ENCODE results near the gene LPGAT1.

The LPGAT1 gene

DNA sequence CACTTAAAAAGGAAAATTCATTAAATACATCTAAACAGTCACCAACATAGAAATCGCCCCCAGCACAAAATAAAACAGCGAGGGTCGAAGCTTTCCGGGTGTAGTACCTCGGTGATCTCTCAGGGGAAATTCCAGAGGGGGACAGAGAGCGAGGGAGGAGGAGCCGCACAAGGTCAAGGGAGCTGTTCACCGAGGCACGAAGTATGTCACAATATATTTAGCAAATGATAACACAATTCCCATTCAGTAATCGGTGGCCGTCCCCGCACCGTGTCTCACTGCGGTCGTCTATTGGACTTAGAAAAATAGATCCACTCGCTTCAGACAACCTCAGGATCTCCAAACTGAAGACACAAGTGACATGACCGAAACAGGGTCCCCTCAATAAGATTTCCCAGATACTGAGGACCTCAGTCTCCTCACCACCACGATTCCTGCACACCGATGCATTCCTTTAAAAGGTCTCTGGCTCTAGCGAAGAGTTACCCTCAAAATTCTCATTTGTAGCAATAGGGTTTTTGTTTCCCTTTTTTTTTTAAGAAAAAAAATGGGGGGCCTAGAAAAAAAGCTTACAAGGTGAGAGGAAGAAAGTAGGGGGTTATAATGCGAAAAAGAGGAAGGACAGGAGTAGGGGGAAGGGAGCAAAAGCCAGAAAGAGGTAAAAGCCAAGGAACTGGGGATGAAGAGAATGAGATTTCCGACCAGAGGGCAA lies 1.1 kb downstream of the LPGAT1 start:
- TF ChIP-seq PAX5 (IDR thresholded peaks at IDR 0.05; ENCODE audit: insufficient read depth, low read length, severe bottlenecking) (no peak), POLR2A (IDR thresholded peaks at IDR 0.05; ENCODE audit: low read depth, low read length) (no peak), SPI1 (IDR thresholded peaks at IDR 0.05; ENCODE audit: low read depth, low read length) (peak; percentile 16; the same call in 1 of the 2 replicates), POU2F2 (IDR thresholded peaks at IDR 0.05; ENCODE audit: low read depth, low read length) (no peak), TAF1 (IDR thresholded peaks at IDR 0.05; ENCODE audit: low read depth, low read length) (no peak), POLR2AphosphoS5 (IDR thresholded peaks at IDR 0.05; ENCODE audit: low read depth, low read length) (no peak)
- DNase-seq (ENCODE audit: insufficient read length, low spot score) (no peak), FAIRE-seq (no peak)

GRCh38 chr1:211828584-211829342 lies 1.8 kb downstream of the LPGAT1 start:
- TF ChIP-seq SPI1 (IDR thresholded peaks at IDR 0.05; ENCODE audit: low read depth, low read length): no peak
- TF ChIP-seq TAF1 (IDR thresholded peaks at IDR 0.05; ENCODE audit: low read depth, low read length): no peak
- TF ChIP-seq POU2F2 (IDR thresholded peaks at IDR 0.05; ENCODE audit: low read depth, low read length): no peak
- TF ChIP-seq PAX5 (IDR thresholded peaks at IDR 0.05; ENCODE audit: insufficient read depth, low read length, severe bottlenecking): no peak
- no peak for TF ChIP-seq POLR2AphosphoS5 (IDR thresholded peaks at IDR 0.05; ENCODE audit: low read depth, low read length)
- TF ChIP-seq POLR2A (IDR thresholded peaks at IDR 0.05; ENCODE audit: low read depth, low read length): no peak
- FAIRE-seq (no peak), DNase-seq (ENCODE audit: insufficient read length, low spot score) (no peak)

- no peak for FAIRE-seq
- TF ChIP-seq POLR2A (IDR thresholded peaks at IDR 0.05; ENCODE audit: low read depth, low read length): no peak
- TF ChIP-seq TAF1 (IDR thresholded peaks at IDR 0.05; ENCODE audit: low read depth, low read length): no peak
- TF ChIP-seq POU2F2 (IDR thresholded peaks at IDR 0.05; ENCODE audit: low read depth, low read length): no peak
- TF ChIP-seq POLR2AphosphoS5 (IDR thresholded peaks at IDR 0.05; ENCODE audit: low read depth, low read length): no peak
- TF ChIP-seq SPI1 (IDR thresholded peaks at IDR 0.05; ENCODE audit: low read depth, low read length): no peak
- TF ChIP-seq PAX5 (IDR thresholded peaks at IDR 0.05; ENCODE audit: insufficient read depth, low read length, severe bottlenecking): no peak
- DNase-seq (ENCODE audit: insufficient read length, low spot score): no peak
Observed at GRCh38 chr1:211827051-211827450, 3.5 kb downstream of the LPGAT1 start.

DNA sequence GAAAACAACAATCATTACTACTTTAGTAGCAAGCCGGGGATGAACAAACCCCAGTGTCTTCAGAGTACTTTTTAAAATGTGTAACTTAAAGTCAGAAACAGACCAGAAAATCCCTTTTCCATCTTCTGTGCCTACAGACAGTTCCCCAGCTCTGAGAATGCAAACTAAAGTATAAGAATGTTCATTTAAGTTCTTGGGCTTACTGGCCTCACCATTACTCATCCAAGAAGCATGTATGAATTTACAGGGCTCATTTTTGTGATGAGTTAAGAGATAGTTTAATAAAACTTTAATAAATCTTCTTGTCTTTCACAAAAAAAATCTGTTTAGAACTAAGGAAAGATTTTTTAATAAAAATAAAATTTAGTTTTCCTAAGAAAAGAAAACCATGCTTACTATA lies 4.6 kb downstream of the LPGAT1 start:
- FAIRE-seq: no peak
- no peak for DNase-seq (ENCODE audit: insufficient read length, low spot score)

DNA sequence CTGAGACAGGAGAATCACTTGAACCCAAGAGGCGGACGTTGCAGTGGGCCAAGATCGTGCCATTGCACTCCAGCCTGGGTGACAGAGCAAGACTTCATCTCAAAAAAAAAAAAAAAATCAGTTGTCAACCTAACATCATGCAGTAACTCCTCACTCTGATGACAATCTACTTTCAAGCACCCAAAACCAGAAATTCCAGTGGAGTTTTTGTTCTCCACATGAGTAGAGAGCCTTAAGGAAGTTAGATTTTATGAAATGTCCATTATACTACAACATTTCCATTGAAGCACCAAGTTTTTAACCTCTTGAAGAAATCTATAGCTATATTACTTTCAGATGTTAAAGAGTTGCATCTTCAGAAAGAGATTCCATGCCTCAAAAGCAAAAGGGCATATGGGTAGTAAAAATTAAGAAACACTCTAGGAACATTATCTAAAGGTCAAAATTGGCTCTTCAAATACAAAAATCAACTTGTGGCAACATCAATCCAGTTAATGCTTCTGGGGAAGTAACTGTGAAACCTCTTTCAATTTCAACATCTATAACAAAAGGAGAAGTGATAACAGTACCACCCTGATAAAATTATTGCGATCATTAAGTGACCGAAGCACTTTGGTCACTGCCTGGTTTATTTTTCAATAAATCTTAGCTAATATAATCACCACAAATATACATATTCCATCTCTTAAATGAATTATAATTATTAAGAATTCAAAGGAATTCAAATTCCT lies 7.7 kb downstream of the LPGAT1 start:
- DNase-seq (ENCODE audit: insufficient read length, low spot score): no peak
- FAIRE-seq: no peak
- TF ChIP-seq TAF1 (IDR thresholded peaks at IDR 0.05; ENCODE audit: low read depth, low read length): no peak
- no peak for TF ChIP-seq POU2F2 (IDR thresholded peaks at IDR 0.05; ENCODE audit: low read depth, low read length)
- TF ChIP-seq SPI1 (IDR thresholded peaks at IDR 0.05; ENCODE audit: low read depth, low read length): peak; percentile 79
- no peak for TF ChIP-seq POLR2AphosphoS5 (IDR thresholded peaks at IDR 0.05; ENCODE audit: low read depth, low read length)
- TF ChIP-seq PAX5 (IDR thresholded peaks at IDR 0.05; ENCODE audit: insufficient read depth, low read length, severe bottlenecking): no peak
- TF ChIP-seq POLR2A (IDR thresholded peaks at IDR 0.05; ENCODE audit: low read depth, low read length): no peak

More for the DNA sequence above, 4.6 kb downstream of the LPGAT1 start:
- TF ChIP-seq TAF1 (IDR thresholded peaks at IDR 0.05; ENCODE audit: low read depth, low read length) (no peak), PAX5 (IDR thresholded peaks at IDR 0.05; ENCODE audit: insufficient read depth, low read length, severe bottlenecking) (no peak), POLR2AphosphoS5 (IDR thresholded peaks at IDR 0.05; ENCODE audit: low read depth, low read length) (no peak), POU2F2 (IDR thresholded peaks at IDR 0.05; ENCODE audit: low read depth, low read length) (no peak), POLR2A (IDR thresholded peaks at IDR 0.05; ENCODE audit: low read depth, low read length) (no peak), SPI1 (IDR thresholded peaks at IDR 0.05; ENCODE audit: low read depth, low read length) (no peak)

GRCh38 chr1:211816586-211816985 lies 14.0 kb downstream of the LPGAT1 start:
- no peak for DNase-seq (ENCODE audit: insufficient read length, low spot score)
- no peak for FAIRE-seq
- TF ChIP-seq POLR2AphosphoS5 (IDR thresholded peaks at IDR 0.05; ENCODE audit: low read depth, low read length): no peak
- no peak for TF ChIP-seq PAX5 (IDR thresholded peaks at IDR 0.05; ENCODE audit: insufficient read depth, low read length, severe bottlenecking)
- TF ChIP-seq POU2F2 (IDR thresholded peaks at IDR 0.05; ENCODE audit: low read depth, low read length): no peak
- no peak for TF ChIP-seq POLR2A (IDR thresholded peaks at IDR 0.05; ENCODE audit: low read depth, low read length)
- no peak for TF ChIP-seq TAF1 (IDR thresholded peaks at IDR 0.05; ENCODE audit: low read depth, low read length)
- TF ChIP-seq SPI1 (IDR thresholded peaks at IDR 0.05; ENCODE audit: low read depth, low read length): no peak

- DNase-seq (ENCODE audit: insufficient read length, low spot score): no peak
- no peak for FAIRE-seq
Observed at GRCh38 chr1:211814313-211814712, 16.2 kb downstream of the LPGAT1 start.

GRCh38 chr1:211813590-211813989 lies 17.0 kb downstream of the LPGAT1 start:
- DNase-seq (ENCODE audit: insufficient read length, low spot score) (no peak), FAIRE-seq (no peak)
- TF ChIP-seq POLR2AphosphoS5 (IDR thresholded peaks at IDR 0.05; ENCODE audit: low read depth, low read length): no peak
- no peak for TF ChIP-seq TAF1 (IDR thresholded peaks at IDR 0.05; ENCODE audit: low read depth, low read length)
- no peak for TF ChIP-seq PAX5 (IDR thresholded peaks at IDR 0.05; ENCODE audit: insufficient read depth, low read length, severe bottlenecking)
- no peak for TF ChIP-seq POU2F2 (IDR thresholded peaks at IDR 0.05; ENCODE audit: low read depth, low read length)
- no peak for TF ChIP-seq POLR2A (IDR thresholded peaks at IDR 0.05; ENCODE audit: low read depth, low read length)

More at GRCh38 chr1:211814313-211814712, 16.2 kb downstream of the LPGAT1 start:
- TF ChIP-seq SPI1 (IDR thresholded peaks at IDR 0.05; ENCODE audit: low read depth, low read length) (no peak), PAX5 (IDR thresholded peaks at IDR 0.05; ENCODE audit: insufficient read depth, low read length, severe bottlenecking) (no peak), POLR2A (IDR thresholded peaks at IDR 0.05; ENCODE audit: low read depth, low read length) (no peak), TAF1 (IDR thresholded peaks at IDR 0.05; ENCODE audit: low read depth, low read length) (no peak), POU2F2 (IDR thresholded peaks at IDR 0.05; ENCODE audit: low read depth, low read length) (no peak), POLR2AphosphoS5 (IDR thresholded peaks at IDR 0.05; ENCODE audit: low read depth, low read length) (no peak)

All from GM12891 (cell line).